ENCODE measurements around the gene TMSB4X.

- TF ChIP-seq CTCF (optimal IDR thresholded peaks at IDR 0.05 in 1 of 3, IDR thresholded peaks at IDR 0.05 in 1 of 3, conservative IDR thresholded peaks at IDR 0.05 in 1 of 3; ENCODE audit: extremely low read depth in 1 of 3, insufficient read depth in 2 of 3, low read length in 3 of 3) (no peak), EZH2 (IDR thresholded peaks at IDR 0.05; ENCODE audit: low read length) (no peak)
Observed at GRCh38 chrX:12972243-12972642, 2.7 kb upstream of the TMSB4X start.
